ENCODE results near the gene GABARAPL1. TPM values are rescaled to one million over a fixed set of nuclear protein-coding genes. Genes with fewer than 3 reads are reported as not detected.

Gene GABARAPL1
- total and polyA plus RNA-seq, 2 of the 13 experiments (the other 11 are each of a cell fraction or from before 2014, with no cell fraction given) = 7.9 to 26.1 TPM

DNA sequence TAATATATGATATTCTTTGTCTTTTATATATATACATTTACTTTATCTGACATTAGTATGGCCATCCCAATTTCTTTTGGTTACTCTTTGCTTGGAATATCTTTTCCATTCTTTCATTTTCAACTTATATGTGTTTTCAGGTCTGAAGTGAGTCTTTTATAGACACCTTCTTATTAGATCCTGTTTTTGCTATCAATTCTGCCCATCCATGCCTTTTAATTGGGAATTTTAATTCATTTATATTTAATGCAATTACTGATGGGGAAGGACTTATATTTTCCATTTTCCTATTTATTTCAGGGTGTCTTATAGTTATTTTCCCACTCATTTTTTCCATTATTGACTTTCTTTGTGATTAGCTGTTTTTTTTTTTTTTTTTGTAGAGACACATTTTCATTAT lies 43.4 kb downstream of the GABARAPL1 start:
- FAIRE-seq (no peak), ATAC-seq (no peak), DNase-seq (ENCODE audit: low spot score) (no peak)
- Histone ChIP-seq H3K27ac (ENCODE audit: extremely low read length, insufficient read depth, low read length) (no peak overlapping the region), H4K20me1 (ENCODE audit: insufficient read depth, low read length) (no peaks in the 10 kb centered on the region), H2AFZ (ENCODE audit: low read length) (no peak overlapping the region), H3K9me3 (ENCODE audit: low read length) (no peaks in the 10 kb centered on the region), H3K4me1 (ENCODE audit: insufficient read depth, low read length) (no peaks in the 10 kb centered on the region), H3K36me3 (replicated peaks in 1 of 2; ENCODE audit: control insufficient read depth in 1 of 2, insufficient read depth in 2 of 2, low read length in 2 of 2) (no peaks in the 10 kb centered on the region), H3K4me2 (ENCODE audit: low read depth, low read length) (no peak overlapping the region), H3K27me3 (ENCODE audit: control insufficient read depth in 1 of 2, insufficient read depth in 2 of 2, low read length in 2 of 2) (no peaks in the 10 kb centered on the region), H3K9ac (ENCODE audit: insufficient read depth, low read depth, low read length) (no peak overlapping the region), H3K79me2 (ENCODE audit: insufficient read depth, low read length) (no peaks in the 10 kb centered on the region), H3K4me3 (replicated peaks in 1 of 3; ENCODE audit: insufficient read depth in 1 of 3, low read depth in 2 of 3, low read length in 3 of 3) (no peak overlapping the region)
- no TSS peak for BruUV-seq (replicated peaks)
- in situ Hi-C loops (cut with HindIII; ENCODE audit: extremely low pct_ligation_motif_present, low pct_unique_long_range_greater_than_20kb) (no loop called here), intact Hi-C loops (cut with micrococcal nuclease; ENCODE audit: unreplicated experiment) (no loop called here)
- CTCF ChIA-PET (ENCODE audit: low intra/inter-chr PET ratio, low total read pairs) = no interaction called here
- POLR2A ChIA-PET = no interaction called here
- TF ChIP-seq LCORL (IDR thresholded peaks at IDR 0.05) = no peak
- TF ChIP-seq LCORL (CRISPR knock-in tag; IDR thresholded peaks at IDR 0.05) = no peak
- no peak for TF ChIP-seq ZBTB20 (CRISPR knock-in tag; IDR thresholded peaks at IDR 0.05; ENCODE audit: borderline replicate concordance, low read depth)
- no peak for TF ChIP-seq MXD4 (CRISPR knock-in tag; IDR thresholded peaks at IDR 0.05)

DNA sequence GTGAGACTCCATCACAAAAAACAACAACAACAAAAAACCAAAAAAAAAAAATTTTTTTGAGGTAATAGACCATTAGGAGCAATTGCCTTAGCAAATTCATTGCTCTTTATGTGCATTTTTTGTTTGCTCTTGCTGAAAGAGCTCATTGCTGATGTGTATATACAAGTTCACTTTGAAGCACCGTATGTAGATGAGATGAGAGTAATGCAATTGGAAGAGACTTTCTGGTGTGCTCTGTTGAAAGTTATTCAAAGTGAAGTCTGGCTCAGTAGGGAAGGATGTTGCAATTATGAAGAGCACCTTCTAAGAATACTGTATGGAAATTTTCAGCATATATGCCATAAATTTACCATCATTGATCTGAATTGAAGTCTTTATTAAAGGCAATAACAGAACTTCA lies 48.2 kb downstream of the GABARAPL1 start:
- CTCF ChIA-PET (ENCODE audit: low intra/inter-chr PET ratio, low total read pairs) = no interaction called here
- POLR2A ChIA-PET = no interaction called here
- no peak for ATAC-seq

More for the DNA sequence above, 48.2 kb downstream of the GABARAPL1 start:
- H3K27me3 ChIP-seq (ENCODE audit: control insufficient read depth in 1 of 2, insufficient read depth in 2 of 2, low read length in 2 of 2) = no peaks in the 10 kb centered on the region
- no peak for DNase-seq (ENCODE audit: low spot score)
- in situ Hi-C loops (cut with HindIII; ENCODE audit: extremely low pct_ligation_motif_present, low pct_unique_long_range_greater_than_20kb) (no loop called here), intact Hi-C loops (cut with micrococcal nuclease; ENCODE audit: unreplicated experiment) (no loop called here)
- H3K79me2 ChIP-seq (ENCODE audit: insufficient read depth, low read length) = no peaks in the 10 kb centered on the region
- no peaks in the 10 kb centered on the region for H4K20me1 ChIP-seq (ENCODE audit: insufficient read depth, low read length)
- H2AFZ ChIP-seq (ENCODE audit: low read length) = no peak overlapping the region
- no peak for FAIRE-seq
- no peaks in the 10 kb centered on the region for H3K36me3 ChIP-seq (replicated peaks in 1 of 2; ENCODE audit: control insufficient read depth in 1 of 2, insufficient read depth in 2 of 2, low read length in 2 of 2)
- H3K4me3 ChIP-seq (replicated peaks in 1 of 3; ENCODE audit: insufficient read depth in 1 of 3, low read depth in 2 of 3, low read length in 3 of 3) = no peak overlapping the region
- BruUV-seq (replicated peaks) = no TSS peak
- no peaks in the 10 kb centered on the region for H3K9me3 ChIP-seq (ENCODE audit: low read length)
- 6% methylated on average over 1 of the region's 1 CpG for WGBS (ENCODE audit: low lambda C conversion rate)
- no peak overlapping the region for H3K4me2 ChIP-seq (ENCODE audit: low read depth, low read length)
- H3K27ac ChIP-seq (ENCODE audit: extremely low read length, insufficient read depth, low read length) = no peak overlapping the region
- H3K9ac ChIP-seq (ENCODE audit: insufficient read depth, low read depth, low read length) = no peak overlapping the region
- TF ChIP-seq ZNF879 (CRISPR knock-in tag; IDR thresholded peaks at IDR 0.05) (no peak), ARHGAP35 (CRISPR knock-in tag; IDR thresholded peaks at IDR 0.05; ENCODE audit: borderline replicate concordance) (no peak), ZNF614 (CRISPR knock-in tag; IDR thresholded peaks at IDR 0.05; ENCODE audit: borderline replicate concordance) (no peak), ZSCAN31 (CRISPR knock-in tag; IDR thresholded peaks at IDR 0.05; ENCODE audit: low read depth) (no peak), ZNF777 (CRISPR knock-in tag; IDR thresholded peaks at IDR 0.05) (no peak), IRF2 (CRISPR knock-in tag; IDR thresholded peaks at IDR 0.05) (no peak), RFX5 (IDR thresholded peaks at IDR 0.05; ENCODE audit: low read depth, low read length) (no peak), PPARG (CRISPR knock-in tag; conservative IDR thresholded peaks at IDR 0.05) (no peak), ZSCAN21 (CRISPR knock-in tag; IDR thresholded peaks at IDR 0.05; ENCODE audit: borderline replicate concordance) (no peak), ZZZ3 (CRISPR knock-in tag; IDR thresholded peaks at IDR 0.05; ENCODE audit: borderline replicate concordance) (no peak), ZNF616 (CRISPR knock-in tag; IDR thresholded peaks at IDR 0.05; ENCODE audit: low read depth) (no peak), NR2C2 (CRISPR knock-in tag; IDR thresholded peaks at IDR 0.05; ENCODE audit: borderline replicate concordance) (no peak), ZNF546 (CRISPR knock-in tag; conservative IDR thresholded peaks at IDR 0.05) (no peak), STAT5B (CRISPR knock-in tag; IDR thresholded peaks at IDR 0.05) (no peak), ZNF10 (CRISPR knock-in tag; IDR thresholded peaks at IDR 0.05; ENCODE audit: borderline replicate concordance, low read depth) (no peak), CENPT (CRISPR knock-in tag; IDR thresholded peaks at IDR 0.05; ENCODE audit: low read depth) (no peak)
- TF ChIP-seq, protein P1, sequence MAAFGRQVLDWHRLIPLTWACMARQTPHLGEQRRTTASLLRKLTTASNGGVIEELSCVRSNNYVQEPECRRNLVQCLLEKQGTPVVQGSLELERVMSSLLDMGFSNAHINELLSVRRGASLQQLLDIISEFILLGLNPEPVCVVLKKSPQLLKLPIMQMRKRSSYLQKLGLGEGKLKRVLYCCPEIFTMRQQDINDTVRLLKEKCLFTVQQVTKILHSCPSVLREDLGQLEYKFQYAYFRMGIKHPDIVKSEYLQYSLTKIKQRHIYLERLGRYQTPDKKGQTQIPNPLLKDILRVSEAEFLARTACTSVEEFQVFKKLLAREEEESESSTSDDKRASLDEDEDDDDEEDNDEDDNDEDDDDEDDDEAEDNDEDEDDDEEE (CRISPR knock-in tag; IDR thresholded peaks at IDR 0.05) = no peak
- no peaks in the 10 kb centered on the region for H3K4me1 ChIP-seq (ENCODE audit: insufficient read depth, low read length)
